GM19468 (cell line): ENCODE measurements around the gene MAP2K5.

Experiments
- ATAC-seq: cut with Tn5 transposase; IDR thresholded peaks from one replicate; pipeline ENCODE4 v1.9.1; 2021; ENCODE audit warnings: mild to moderate bottlenecking, moderate library complexity, moderate number of reproducible peaks; ENCODE audit not compliant: unreplicated experiment; ENCODE audit errors: extremely low read depth

MAP2K5 gene

DNA sequence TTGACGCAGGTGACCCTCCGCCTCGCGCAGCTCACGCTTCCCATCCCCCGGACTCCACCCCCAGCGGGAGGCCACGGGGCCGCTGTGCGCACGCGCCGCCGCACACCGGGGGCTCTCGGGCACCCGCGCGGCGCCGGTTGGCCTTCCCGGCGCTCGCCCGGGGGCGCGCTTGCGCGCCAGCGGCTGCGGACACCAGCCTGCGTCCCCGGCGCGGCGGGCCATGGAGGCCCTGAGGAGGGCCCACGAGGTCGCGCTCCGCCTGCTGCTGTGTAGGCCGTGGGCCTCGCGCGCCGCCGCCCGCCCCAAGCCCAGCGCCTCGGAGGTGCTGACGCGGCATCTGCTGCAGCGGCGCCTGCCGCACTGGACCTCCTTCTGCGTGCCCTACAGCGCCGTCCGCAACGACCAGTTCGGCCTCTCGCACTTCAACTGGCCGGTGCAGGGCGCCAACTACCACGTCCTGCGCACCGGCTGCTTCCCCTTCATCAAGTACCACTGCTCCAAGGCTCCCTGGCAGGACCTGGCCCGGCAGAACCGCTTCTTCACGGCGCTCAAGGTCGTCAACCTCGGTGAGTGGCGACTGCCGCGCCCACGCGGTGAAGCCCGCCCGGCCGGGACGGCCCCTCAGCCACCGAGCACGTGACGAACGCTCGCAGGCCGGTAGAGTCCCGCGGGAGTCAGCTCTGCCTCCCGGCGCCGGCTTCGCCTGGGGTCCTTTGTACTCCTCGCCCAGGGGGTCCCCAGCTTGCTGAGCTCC lies 21.3 kb upstream of the MAP2K5 start, which contains the start of gene C15orf61:
Gene C15orf61, plus strand, starts transcription at position 103 of the 754 bp plus-strand sequence. Its CDS starts 118 bp downstream, at position 221.
- peak; percentile 54 for ATAC-seq

DNA sequence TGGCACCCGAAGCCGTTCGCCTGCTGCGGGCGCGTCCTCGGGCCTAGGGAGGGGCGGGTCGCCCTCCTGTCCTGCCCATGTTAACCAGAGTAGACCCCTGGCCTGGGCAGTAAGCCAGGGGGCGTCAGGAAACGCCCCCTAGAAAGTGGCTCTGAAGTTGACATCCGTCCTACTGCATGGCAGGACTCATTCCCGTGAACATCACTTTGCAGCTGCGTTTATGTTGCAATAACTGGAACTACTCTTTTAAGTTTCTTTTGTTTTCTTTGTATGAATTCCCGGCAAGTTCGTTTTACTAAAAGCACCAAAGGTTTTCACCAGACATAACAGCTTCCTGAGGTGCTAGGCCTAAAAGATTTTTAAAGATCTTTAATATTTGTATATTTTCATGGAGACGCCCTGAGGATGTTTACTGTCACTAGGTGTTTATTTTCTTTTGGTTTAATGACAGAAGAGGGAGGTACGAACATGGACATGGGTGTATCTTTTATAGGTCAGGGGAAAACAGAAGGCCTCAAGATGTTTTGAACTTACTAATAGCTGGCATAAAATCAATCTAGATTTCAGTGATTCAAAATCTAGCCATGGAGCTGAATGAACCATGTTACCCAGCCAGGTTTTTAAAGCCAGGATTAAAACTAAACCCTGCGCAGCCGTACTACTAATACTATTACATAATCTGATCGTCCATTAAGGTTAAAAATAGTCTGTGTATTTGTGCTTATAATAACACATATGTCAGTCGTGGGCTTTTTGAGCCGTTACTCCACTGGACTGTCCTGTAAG lies 20.5 kb upstream of the MAP2K5 start:
- no peak for ATAC-seq

DNA sequence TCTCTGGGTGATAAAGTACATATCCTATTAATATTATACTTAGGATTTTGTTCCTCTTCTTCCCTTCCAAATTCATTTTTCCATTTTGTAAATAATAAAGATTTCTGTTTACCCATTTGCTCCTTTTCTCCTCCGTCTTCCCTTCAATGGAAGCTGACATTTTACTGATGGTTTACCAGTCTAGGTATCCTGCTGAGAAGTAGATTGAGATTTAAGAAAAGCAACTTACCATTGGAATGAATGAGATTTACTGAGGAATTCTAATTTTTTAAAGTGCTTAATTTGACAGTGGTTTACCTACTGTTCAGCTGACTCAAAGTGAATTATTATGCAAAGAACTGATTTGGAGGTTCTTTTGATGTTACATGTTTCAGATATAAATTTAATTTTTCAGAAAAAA lies 19.2 kb upstream of the MAP2K5 start:
- ATAC-seq = no peak

DNA sequence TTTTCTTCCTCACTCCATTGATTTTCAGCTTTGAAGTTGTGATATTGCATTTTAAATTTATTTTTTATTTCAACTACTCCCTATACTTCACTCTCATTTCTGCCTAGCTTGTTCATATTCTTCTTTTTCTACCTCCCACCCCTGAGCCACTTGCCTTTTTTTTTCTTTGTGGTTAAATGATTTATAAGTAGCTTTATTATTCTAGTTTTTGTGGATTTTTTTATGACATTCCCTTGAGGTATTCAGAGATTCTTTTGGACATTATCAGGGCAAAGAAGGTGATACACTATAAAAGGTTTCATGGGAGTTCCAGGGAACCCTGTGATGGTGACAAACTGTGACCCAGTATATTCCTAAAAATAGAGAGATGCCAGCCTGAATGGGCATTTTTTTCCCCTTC lies 18.3 kb upstream of the MAP2K5 start:
- ATAC-seq = no peak

DNA sequence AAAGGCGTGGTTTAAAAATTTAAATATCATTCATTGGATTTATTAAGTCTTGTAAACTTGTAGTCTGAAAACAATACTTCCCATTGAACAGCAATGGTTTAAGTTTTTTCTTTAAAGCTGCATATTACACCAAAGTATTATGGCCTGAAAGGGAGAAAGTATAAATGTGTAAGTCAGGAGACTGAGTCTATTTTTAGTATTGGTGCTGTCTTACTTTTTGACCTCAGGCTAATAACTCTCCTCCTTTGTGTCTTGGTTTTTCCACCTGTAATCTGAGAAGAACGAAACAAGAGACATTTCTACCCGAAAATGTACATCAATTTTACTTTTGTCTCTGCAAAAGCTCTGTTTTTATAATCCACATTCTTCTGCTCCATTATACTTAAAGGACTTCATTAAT lies 14.0 kb upstream of the MAP2K5 start:
- ATAC-seq = no peak

DNA sequence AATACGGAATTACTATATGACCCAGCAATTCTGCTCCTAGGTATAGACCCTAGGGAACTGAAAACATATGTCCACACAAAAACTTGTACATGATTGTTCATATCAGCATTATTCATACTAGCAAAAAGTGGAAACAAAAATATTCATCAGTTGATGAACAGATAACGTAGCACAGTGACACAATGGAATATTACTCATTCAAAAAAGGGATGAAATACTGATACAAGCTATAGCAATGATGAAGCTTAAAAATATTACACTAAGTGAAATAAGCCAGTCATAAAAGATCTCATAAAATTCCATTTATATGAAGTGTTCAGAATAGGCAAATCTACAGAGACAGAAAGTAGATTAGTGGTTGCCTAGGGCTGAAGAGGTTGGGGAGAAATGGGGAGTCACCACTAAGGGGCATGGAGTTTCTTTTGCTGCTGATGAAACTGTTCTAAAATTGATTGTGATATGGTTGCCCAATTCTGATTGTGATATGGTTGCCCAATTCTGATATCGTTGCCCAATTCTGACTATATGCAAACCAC lies 11.1 kb upstream of the MAP2K5 start:
- no peak for ATAC-seq

DNA sequence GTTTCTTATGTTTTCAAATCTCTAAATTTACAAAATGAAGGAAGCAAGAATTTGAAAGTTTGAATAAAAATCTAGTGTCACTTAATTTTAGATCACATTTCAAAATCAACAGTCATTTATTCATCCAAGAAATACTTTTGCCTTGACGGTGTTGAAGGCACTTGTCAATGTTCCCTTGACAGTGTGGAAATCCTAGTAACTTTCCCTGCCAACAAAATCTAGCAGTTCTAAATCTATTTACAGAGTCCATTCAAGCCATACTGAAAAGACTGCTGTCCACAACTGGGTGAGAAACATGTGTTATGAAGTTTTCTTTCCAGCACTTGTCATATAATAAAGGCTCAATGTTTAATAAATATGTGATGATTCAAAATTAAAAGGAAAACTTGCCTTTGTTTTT lies 8.6 kb upstream of the MAP2K5 start:
- no peak for ATAC-seq

DNA sequence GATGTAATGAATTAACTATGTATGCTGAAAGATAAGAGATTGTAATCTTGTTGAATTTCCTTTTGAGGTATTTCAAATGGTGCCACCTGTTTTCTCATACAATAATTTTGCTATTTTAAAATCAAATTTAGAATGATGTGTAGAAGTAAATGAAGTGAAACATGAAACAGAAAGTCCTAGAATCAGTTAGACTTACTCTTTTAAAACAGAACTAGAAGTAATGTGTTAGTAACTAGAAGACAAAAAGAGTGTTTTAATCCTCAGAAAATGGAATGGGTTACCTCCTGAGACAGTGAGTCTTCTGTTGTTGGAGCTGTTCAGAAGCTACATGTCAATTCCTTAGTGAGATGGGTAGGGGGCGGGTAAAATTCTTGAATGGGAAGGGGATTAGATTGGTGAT lies 8.1 kb upstream of the MAP2K5 start:
- ATAC-seq = no peak

DNA sequence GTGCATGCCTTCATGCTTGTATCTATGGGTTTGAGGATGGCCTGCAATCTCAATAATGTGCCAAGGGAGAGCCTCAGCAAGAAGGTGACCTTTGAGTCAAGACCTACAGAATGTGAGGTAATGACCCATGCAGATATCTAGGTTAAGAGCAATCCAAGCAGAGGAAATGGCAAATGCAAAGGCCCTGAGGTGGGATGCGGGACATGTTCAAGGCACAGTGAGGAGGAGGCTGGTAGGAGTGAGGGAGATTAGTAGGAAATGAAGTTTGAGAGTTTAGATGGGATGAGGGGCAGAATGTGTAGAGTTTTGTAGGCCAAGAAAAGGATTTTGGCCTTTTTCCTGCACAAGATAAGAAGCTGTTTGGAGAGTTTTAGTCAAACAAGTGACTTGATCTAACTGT lies 4.7 kb upstream of the MAP2K5 start:
- no peak for ATAC-seq

DNA sequence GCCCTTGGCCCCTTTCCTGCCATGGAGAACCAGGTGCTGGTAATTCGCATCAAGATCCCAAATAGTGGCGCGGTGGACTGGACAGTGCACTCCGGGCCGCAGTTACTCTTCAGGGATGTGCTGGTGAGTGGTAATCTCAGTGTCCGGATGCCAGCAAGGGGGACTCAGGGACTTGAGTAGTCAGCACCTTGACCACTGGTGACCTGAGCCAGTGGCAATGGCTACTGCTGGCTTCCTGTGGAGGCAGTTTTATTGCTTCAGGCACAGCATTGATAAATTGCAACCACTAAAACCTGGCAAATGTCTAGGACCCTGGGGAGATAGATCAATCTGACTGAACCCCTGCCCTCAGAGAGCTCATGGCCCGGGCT lies 830 bp downstream of the MAP2K5 start:
- ATAC-seq = no peak

DNA sequence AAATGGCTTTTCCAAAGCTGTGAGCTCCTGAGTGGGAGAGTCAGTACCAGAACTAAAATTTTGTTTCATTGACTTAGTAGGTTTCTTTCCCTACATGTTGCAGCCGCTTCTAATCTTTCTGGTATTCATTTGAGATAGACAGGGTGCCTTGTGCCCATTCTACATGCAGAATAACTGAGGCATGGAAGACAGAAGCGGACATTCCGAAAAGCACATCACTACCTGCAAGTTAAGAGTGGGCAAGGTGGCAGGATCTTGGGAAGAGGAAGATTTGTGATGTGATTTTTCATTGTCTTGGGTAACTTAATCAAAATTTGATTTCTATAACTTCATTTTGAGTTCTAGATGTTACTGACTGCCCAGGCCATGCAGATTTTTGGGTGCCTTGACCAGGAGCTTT lies 2.0 kb downstream of the MAP2K5 start:
- no peak for ATAC-seq

DNA sequence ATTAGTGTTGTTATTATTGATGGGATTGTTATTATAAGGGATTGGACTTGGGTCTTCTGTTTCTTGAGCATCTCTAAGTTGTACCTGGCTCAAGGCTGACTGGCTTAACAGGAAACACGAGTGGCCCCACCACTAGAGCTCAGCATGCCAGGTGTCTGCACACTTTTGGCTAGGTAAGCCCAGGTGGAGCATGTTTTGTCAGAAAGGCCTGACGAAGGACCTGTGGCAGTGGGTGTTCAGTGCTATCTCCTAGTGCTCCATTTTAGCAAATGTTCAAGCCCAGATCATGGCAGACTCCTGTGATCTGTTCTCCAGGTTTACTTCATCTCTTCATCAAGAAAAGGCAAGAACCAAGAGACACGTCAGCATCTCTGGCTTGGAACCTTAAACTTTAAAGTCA lies 3.4 kb downstream of the MAP2K5 start:
- ATAC-seq = no peak

DNA sequence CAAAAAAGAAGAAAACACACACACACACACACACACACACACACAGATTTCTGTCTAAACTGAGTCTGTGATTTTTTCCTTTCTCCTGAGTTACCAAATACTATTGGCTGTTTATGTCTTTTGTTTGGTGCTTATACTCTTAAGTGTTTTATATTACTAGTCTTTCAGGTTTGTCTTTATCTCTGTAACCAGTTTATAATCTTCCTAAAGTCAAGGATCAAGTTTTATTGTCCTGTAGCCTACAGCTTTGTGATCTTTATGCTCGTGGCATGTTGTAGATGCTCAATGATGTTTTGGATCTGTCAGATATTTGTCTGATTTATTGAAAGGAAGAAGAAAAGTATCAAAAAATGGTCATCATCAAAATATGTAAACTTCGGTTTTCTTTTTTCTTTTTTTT lies 4.6 kb downstream of the MAP2K5 start:
- no peak for ATAC-seq

DNA sequence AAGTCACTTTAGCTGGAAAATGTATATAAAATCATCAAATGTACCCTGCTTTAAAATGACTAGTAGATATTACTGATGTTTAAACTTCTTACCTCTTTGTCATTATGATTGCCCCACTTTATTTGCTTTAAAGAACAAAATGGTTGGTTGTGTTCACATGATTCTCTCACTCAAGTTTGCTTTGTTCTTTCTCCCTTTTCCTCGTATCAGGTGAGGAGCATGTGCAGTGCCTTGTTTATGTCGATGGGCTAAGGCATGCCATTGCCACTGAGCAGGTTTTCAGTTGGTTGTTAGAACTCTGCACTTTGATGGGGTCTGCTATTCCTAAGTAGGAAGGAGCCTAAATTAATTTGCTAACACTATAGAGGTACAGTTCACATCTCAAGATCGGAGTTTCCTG lies 5.3 kb downstream of the MAP2K5 start:
- no peak for ATAC-seq

DNA sequence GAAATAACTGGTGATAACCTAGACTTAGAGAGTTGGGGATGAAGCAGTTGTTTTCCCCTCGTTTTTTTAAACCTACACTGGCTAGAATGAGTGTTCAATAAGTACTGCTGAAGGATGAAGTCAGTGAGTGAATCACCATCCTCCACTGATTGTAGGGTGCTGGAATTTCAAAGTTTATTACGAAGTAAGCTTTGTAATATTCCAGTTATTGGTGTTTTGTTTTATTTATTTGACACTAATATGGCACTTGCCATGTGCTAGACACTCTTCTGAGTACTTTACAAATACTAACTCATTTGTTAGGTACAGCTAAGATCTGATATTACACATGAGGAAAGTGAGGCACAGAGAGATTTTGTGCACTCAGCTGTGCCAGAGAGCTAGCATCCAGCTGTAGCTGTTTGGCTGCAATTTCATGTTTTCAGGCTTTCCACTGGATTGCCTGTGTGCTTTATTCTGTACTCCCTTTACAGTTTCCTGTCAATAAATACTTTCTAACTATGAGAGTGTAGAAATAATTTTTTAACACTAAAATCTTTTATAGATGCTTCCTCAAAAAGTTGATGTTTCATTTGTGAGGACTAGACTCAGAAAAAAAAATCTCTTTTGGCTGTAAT lies 5.8 kb downstream of the MAP2K5 start:
- no peak for ATAC-seq

DNA sequence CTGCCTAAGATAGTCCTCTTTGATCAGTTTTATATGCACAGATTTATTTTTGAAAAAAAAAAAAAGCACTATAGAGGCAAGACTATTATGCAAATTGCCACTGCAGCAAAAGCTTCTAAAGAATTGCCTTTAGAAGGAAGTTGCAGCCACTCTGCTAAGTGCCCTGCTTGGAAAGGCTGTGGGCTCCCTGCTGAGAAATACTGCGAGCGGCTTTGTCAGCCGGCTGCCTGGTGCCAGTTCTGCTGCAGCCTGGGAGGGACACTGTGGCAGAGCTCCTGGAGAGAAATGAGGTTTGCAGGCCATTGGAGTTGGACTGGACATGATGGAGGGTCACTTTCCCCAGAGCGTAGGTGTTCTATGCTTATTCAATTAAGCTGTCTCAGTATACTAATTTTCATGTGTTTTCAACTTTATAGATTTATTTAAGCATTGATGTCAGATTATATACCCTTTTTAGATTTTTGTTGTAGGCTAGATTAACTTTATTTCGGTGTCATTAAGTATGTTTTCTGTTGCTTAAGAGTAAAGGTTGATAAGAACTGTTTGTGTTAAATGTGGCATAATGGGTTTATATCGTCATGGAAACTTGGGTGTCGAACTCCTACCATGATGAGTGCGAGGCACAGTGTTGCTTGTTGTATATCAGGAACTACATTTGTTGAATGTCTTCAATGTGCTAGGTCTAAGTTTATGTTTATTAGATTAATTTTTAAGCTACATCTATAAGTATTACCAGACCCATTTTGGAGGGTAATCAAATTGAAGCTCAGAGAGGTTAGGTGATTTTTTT lies 6.6 kb downstream of the MAP2K5 start:
- no peak for ATAC-seq

DNA sequence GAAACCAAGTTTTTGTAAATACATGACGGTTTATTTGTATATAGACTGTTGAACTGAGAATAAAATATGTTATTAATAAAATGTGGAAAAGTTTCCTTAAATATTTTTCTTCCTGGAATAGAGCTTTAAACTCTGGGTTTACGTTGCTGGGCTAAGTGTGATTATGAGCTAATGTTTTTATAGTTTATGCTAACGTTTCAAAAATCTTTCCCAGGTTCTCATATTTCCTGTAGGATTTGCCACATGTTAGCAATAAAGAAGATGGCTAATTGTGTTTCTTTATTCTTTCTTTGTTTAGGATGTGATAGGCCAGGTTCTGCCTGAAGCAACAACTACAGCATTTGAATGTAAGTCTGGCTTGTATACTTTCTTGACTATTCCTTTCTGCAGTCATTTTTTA lies 7.2 kb downstream of the MAP2K5 start:
- ATAC-seq = no peak

DNA sequence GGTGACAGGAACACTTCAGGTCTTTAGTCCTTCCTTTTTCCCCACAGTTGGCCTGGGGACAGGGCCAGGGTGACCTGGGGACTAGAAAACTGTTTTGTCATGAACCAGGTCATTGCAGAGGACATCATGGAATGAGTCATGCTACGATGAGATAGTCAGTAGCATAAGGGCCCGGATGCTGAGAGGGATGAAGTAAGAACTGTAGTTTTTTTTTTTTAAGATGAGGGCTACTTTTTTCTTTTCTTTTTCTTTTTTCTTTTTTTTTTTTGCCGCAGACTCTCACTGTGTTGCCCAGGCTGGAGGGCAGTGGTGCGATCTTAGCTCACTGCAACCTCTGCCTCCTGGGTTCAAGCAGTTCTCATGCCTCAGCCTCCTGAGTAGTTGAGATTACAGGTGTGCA lies 8.0 kb downstream of the MAP2K5 start:
- no peak for ATAC-seq

DNA sequence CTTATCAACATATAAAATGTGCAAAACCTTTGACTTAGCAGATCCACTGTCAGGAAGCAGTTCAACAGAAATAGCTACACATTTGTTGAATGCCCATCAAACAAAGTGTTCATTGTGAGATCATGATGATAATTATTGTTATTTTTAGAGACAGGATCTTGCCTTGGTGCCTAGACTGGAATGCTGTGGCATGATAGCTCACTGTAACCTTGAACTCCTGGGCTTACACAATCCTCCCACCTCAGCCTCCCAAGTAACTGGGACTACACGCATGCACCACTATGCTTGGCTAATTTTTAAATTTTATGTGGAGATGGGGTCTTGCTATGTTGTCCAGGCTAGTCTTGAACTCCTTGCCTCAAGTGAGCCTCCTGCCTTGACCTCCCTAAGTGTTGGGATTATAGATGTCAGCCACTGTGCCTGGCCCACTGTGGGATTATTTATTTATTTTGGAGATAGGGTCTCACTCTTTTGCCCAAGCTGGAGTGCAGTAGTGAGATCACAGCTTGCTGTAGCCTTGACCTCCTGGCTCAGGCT lies 8.8 kb downstream of the MAP2K5 start:
- no peak for ATAC-seq

DNA sequence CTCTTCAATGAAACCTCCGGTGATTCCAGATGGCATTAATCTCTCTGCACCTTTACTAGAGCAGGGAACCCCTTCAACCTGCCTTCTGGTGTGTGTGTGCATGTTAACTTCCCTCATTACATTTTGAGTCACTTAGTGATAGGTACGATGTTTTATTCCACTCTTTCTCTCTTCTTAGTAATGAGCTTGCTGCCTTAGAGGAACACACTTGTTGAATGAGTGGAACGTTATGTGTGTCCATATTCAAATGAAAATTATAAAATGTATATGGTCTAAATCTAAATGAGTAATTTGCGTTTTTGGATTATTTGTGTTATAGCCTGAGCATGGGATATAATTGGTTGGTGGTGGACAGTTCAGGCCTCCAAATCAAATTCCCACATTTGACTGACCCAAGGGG lies 12.1 kb downstream of the MAP2K5 start:
- no peak for ATAC-seq
